Activated naive CD4-positive, alpha-beta T cell treated with anti-CD3 and anti-CD28 coated beads, Interleukin-2, amount 10 ng/mL, durations not matched to agents 7 days and 5 days (primary cell): Measurements from ENCODE around the gene CCDC137.

ENCODE experiments used
- CTCF ChIA-PET: fragments of 350-600 bp; sonication (Branson Sonifier 250); formaldehyde crosslinking; loops from one replicate; lab custom pipeline; 2021; ENCODE audit warnings: antibody characterized with exemption; lab: Charles Lee
- DNase-seq: peaks from one replicate; pipeline ENCODE4 v3.0.0-alpha.2; 2020
- H3K27ac Mint-ChIP-seq: one replicate; pipeline ENCODE4 v1.8.0; 2021; ENCODE audit warnings: mild to moderate bottlenecking, moderate library complexity, mixed read lengths
- H3K27me3 Mint-ChIP-seq: one replicate; pipeline ENCODE4 v1.8.0; 2021; ENCODE audit warnings: mild to moderate bottlenecking, mixed read lengths
- H3K36me3 Mint-ChIP-seq: one replicate; pipeline ENCODE4 v1.8.0; 2021; ENCODE audit warnings: mixed read lengths
- H3K4me1 Mint-ChIP-seq: one replicate; pipeline ENCODE4 v1.8.0; 2021; ENCODE audit warnings: mixed read lengths
- H3K4me3 Mint-ChIP-seq: one replicate; pipeline ENCODE4 v1.8.0; 2021; ENCODE audit warnings: mild to moderate bottlenecking, moderate library complexity, mixed read lengths
- H3K9me3 Mint-ChIP-seq: one replicate; pipeline ENCODE4 v1.8.0; 2021; ENCODE audit warnings: mixed read lengths

Gene CCDC137

GRCh38 chr17:81695211-81695610, 28.7 kb downstream of the CCDC137 start:
- Mint-ChIP-seq H3K4me1 (peaks cover 2% of the 10 kb centered on the region), H3K9me3 (no peaks in the 10 kb centered on the region), H3K27me3 (no peaks in the 10 kb centered on the region), H3K4me3 (no peak overlapping the region), H3K36me3 (peaks cover 38% of the 10 kb centered on the region), H3K27ac (no peak overlapping the region)
- CTCF ChIA-PET: interaction anchor here (1.3 kb wide), 1 partner anchor 20 kb away, joined by 4 read pairs; no protein-coding TSS in a partner anchor
- DNase-seq: no peak

GRCh38 chr17:81695801-81696200, 29.3 kb downstream of the CCDC137 start:
- Mint-ChIP-seq H3K9me3 (no peaks in the 10 kb centered on the region), H3K36me3 (peaks cover 40% of the 10 kb centered on the region), H3K27me3 (no peaks in the 10 kb centered on the region), H3K27ac (no peak overlapping the region), H3K4me3 (no peak overlapping the region), H3K4me1 (peaks cover 5% of the 10 kb centered on the region)
- CTCF ChIA-PET: interaction anchor here (1.3 kb wide), 1 partner anchor 20 kb away, joined by 4 read pairs; no protein-coding TSS in a partner anchor
- DNase-seq: no peak

- CTCF ChIA-PET: no interaction called here
- H3K36me3 Mint-ChIP-seq: peaks cover 38% of the 10 kb centered on the region
- H3K4me3 Mint-ChIP-seq: no peak overlapping the region
- no peaks in the 10 kb centered on the region for H3K9me3 Mint-ChIP-seq
- H3K27me3 Mint-ChIP-seq: no peaks in the 10 kb centered on the region
- H3K27ac Mint-ChIP-seq: no peak overlapping the region
- H3K4me1 Mint-ChIP-seq: peaks cover 11% of the 10 kb centered on the region
- no peak for DNase-seq
These were observed 29.8 kb downstream of the CCDC137 start for GRCh38 chr17:81696218-81696941.

GRCh38 chr17:81697261-81698044, 30.9 kb downstream of the CCDC137 start:
- no peak for DNase-seq
- Mint-ChIP-seq H3K27ac (peak overlapping the region; percentile 2), H3K27me3 (no peaks in the 10 kb centered on the region), H3K36me3 (peaks cover 41% of the 10 kb centered on the region), H3K4me3 (no peak overlapping the region), H3K9me3 (no peaks in the 10 kb centered on the region), H3K4me1 (peaks cover 21% of the 10 kb centered on the region)
- CTCF ChIA-PET: interaction anchor here (1.5 kb wide), 1 partner anchor 14 kb away, joined by 3 read pairs; the partner anchor contains the start of genes ARL16 and HGS

GRCh38 chr17:81700353-81701287, 34.1 kb downstream of the CCDC137 start:
- H3K36me3 Mint-ChIP-seq: peaks cover 53% of the 10 kb centered on the region
- CTCF ChIA-PET: no interaction called here
- H3K27me3 Mint-ChIP-seq: no peaks in the 10 kb centered on the region
- H3K9me3 Mint-ChIP-seq: no peaks in the 10 kb centered on the region
- no peak for DNase-seq
- peaks cover 35% of the 10 kb centered on the region for H3K4me1 Mint-ChIP-seq
- H3K27ac Mint-ChIP-seq: no peak overlapping the region
- peak overlapping the region; percentile 86 for H3K4me3 Mint-ChIP-seq

- H3K27me3 Mint-ChIP-seq: no peaks in the 10 kb centered on the region
- H3K9me3 Mint-ChIP-seq: no peaks in the 10 kb centered on the region
- peak overlapping the region; percentile 86 for H3K4me3 Mint-ChIP-seq
- H3K27ac Mint-ChIP-seq: peak overlapping the region; percentile 97
- peaks cover 60% of the 10 kb centered on the region for H3K36me3 Mint-ChIP-seq
- DNase-seq: peak; percentile 42
- H3K4me1 Mint-ChIP-seq: peaks cover 42% of the 10 kb centered on the region
- CTCF ChIA-PET: interaction anchor here (0.8 to 1.7 kb wide), 3 partner anchors 18 to 30 kb away, joined by 3 to 8 read pairs (median 4); partner anchors contain the start of genes ARL16 and HGS
These were observed 34.9 kb downstream of the CCDC137 start for GRCh38 chr17:81701288-81702071.

GRCh38 chr17:81702934-81703746, 36.6 kb downstream of the CCDC137 start, which contains the start of gene MRPL12:
Gene MRPL12, plus strand, starts transcription at chr17:81703367. Its CDS starts 135 bp downstream, at chr17:81703502.
- no peaks in the 10 kb centered on the region for H3K27me3 Mint-ChIP-seq
- peak; percentile 93 for DNase-seq
- H3K27ac Mint-ChIP-seq: peak within 1 kb of the TSS; percentile 97
- H3K9me3 Mint-ChIP-seq: no peaks in the 10 kb centered on the region
- CTCF ChIA-PET: interaction anchor here (0.8 to 1.7 kb wide), 3 partner anchors 20 to 223 kb away, joined by 3 to 8 read pairs (median 4); partner anchors contain the start of genes ARL16 and HGS
- peaks cover 48% of the 10 kb centered on the region for H3K36me3 Mint-ChIP-seq
- peaks cover 42% of the 10 kb centered on the region for H3K4me1 Mint-ChIP-seq
- peak within 1 kb of the TSS; percentile 86 for H3K4me3 Mint-ChIP-seq

- H3K27ac Mint-ChIP-seq: peak overlapping the region; percentile 89
- no peaks in the 10 kb centered on the region for H3K27me3 Mint-ChIP-seq
- peaks cover 44% of the 10 kb centered on the region for H3K36me3 Mint-ChIP-seq
- peaks cover 40% of the 10 kb centered on the region for H3K4me1 Mint-ChIP-seq
- CTCF ChIA-PET: interaction anchor here (0.8 kb wide), 1 partner anchor 222 kb away, joined by 3 read pairs; no protein-coding TSS in a partner anchor
- no peaks in the 10 kb centered on the region for H3K9me3 Mint-ChIP-seq
- peak overlapping the region; percentile 86 for H3K4me3 Mint-ChIP-seq
- DNase-seq: peak; percentile 52
These were observed 37.5 kb downstream of the CCDC137 start for GRCh38 chr17:81703747-81704654.

GRCh38 chr17:81705518-81706231, 39.1 kb downstream of the CCDC137 start:
- no peak for DNase-seq
- CTCF ChIA-PET: no interaction called here
- H3K27me3 Mint-ChIP-seq: no peaks in the 10 kb centered on the region
- H3K4me1 Mint-ChIP-seq: peaks cover 47% of the 10 kb centered on the region
- H3K9me3 Mint-ChIP-seq: no peaks in the 10 kb centered on the region
- H3K36me3 Mint-ChIP-seq: peaks cover 41% of the 10 kb centered on the region
- no peak overlapping the region for H3K27ac Mint-ChIP-seq
- H3K4me3 Mint-ChIP-seq: peak overlapping the region; percentile 21

GRCh38 chr17:81706232-81706611, 39.7 kb downstream of the CCDC137 start:
- Mint-ChIP-seq H3K27me3 (no peaks in the 10 kb centered on the region), H3K27ac (no peak overlapping the region), H3K4me3 (no peak overlapping the region), H3K9me3 (no peaks in the 10 kb centered on the region), H3K36me3 (peaks cover 37% of the 10 kb centered on the region), H3K4me1 (peaks cover 47% of the 10 kb centered on the region)
- no peak for DNase-seq
- CTCF ChIA-PET: no interaction called here
